ENCODE results near the gene IPO5. TPM values are rescaled to one million over a fixed set of nuclear protein-coding genes. Genes with fewer than 3 reads are reported as not detected.
"Not testable (repeated sequence)": the region's sequence is repeated elsewhere in the genome, so short reads cannot be mapped to it uniquely, and the experiment has no call there.

IPO5 gene
- total RNA-seq, 3 donors from 2014 or later = 97.6 to 157 (median 137) TPM

- TF ChIP-seq POLR2AphosphoS5 (IDR thresholded peaks at IDR 0.05) = no peak
- no peak for TF ChIP-seq POLR2A (IDR thresholded peaks at IDR 0.05)
- no peak for TF ChIP-seq CTCF (IDR thresholded peaks at IDR 0.05)
- Histone ChIP-seq H3K9me3 (no peaks in the 10 kb centered on the region), H3K4me3 (no peak overlapping the region), H3K27me3 (no peaks in the 10 kb centered on the region), H3K4me1 (no peaks in the 10 kb centered on the region), H3K36me3 (no peaks in the 10 kb centered on the region), H3K27ac (no peak overlapping the region)
- DNase-seq (ENCODE audit: low spot score in 2 of 2) = no peak
- intact Hi-C loops (cut with DNase I; ENCODE audit: low total_unique reads) = no loop called here
Observed at GRCh38 chr13:97946951-97947588, 6.4 kb upstream of the IPO5 start.

- intact Hi-C loops (cut with DNase I; ENCODE audit: low total_unique reads) = no loop called here
- TF ChIP-seq POLR2A (IDR thresholded peaks at IDR 0.05) (no peak), CTCF (IDR thresholded peaks at IDR 0.05) (no peak), POLR2AphosphoS5 (IDR thresholded peaks at IDR 0.05) (no peak)
- H3K36me3 ChIP-seq = no peaks in the 10 kb centered on the region
- no peak for DNase-seq (ENCODE audit: low spot score in 2 of 2)
- H3K27me3 ChIP-seq = no peaks in the 10 kb centered on the region
- H3K4me1 ChIP-seq = no peaks in the 10 kb centered on the region
- no peaks in the 10 kb centered on the region for H3K9me3 ChIP-seq
- no peak overlapping the region for H3K27ac ChIP-seq
- no peak overlapping the region for H3K4me3 ChIP-seq
Observed at GRCh38 chr13:97948041-97948440, 5.4 kb upstream of the IPO5 start.

GRCh38 chr13:97949316-97949715, 4.2 kb upstream of the IPO5 start:
- H3K4me1 ChIP-seq; H3K36me3 ChIP-seq; H3K9me3 ChIP-seq; DNase-seq (ENCODE audit: low spot score in 2 of 2); H3K27ac ChIP-seq; intact Hi-C loops (cut with DNase I; ENCODE audit: low total_unique reads); H3K27me3 ChIP-seq; H3K4me3 ChIP-seq: not testable (repeated sequence)

GRCh38 chr13:97951376-97951775, 2.1 kb upstream of the IPO5 start:
- Histone ChIP-seq H3K27me3 (no peaks in the 10 kb centered on the region), H3K9me3 (no peaks in the 10 kb centered on the region), H3K27ac (no peak overlapping the region), H3K4me3 (no peak overlapping the region), H3K36me3 (no peaks in the 10 kb centered on the region), H3K4me1 (no peaks in the 10 kb centered on the region)
- no peak for DNase-seq (ENCODE audit: low spot score in 2 of 2)
- intact Hi-C loops (cut with DNase I; ENCODE audit: low total_unique reads) = no loop called here
- TF ChIP-seq CTCF (IDR thresholded peaks at IDR 0.05) (no peak), POLR2AphosphoS5 (IDR thresholded peaks at IDR 0.05) (no peak), POLR2A (IDR thresholded peaks at IDR 0.05) (no peak)

GRCh38 chr13:97952831-97953230, 644 bp upstream of the IPO5 start:
- DNase-seq (ENCODE audit: low spot score in 2 of 2); H3K4me3 ChIP-seq; intact Hi-C loops (cut with DNase I; ENCODE audit: low total_unique reads); H3K36me3 ChIP-seq; H3K27me3 ChIP-seq; H3K27ac ChIP-seq; H3K4me1 ChIP-seq; H3K9me3 ChIP-seq: not testable (repeated sequence)

GRCh38 chr13:97961340-97961739, 7.9 kb downstream of the IPO5 start:
- Histone ChIP-seq H3K4me1 (no peaks in the 10 kb centered on the region), H3K36me3 (no peaks in the 10 kb centered on the region), H3K9me3 (no peaks in the 10 kb centered on the region), H3K27me3 (no peaks in the 10 kb centered on the region), H3K27ac (no peak overlapping the region), H3K4me3 (no peak overlapping the region)
- no peak for TF ChIP-seq CTCF (IDR thresholded peaks at IDR 0.05)
- TF ChIP-seq POLR2AphosphoS5 (IDR thresholded peaks at IDR 0.05) = no peak
- TF ChIP-seq POLR2A (IDR thresholded peaks at IDR 0.05) = no peak
- DNase-seq (ENCODE audit: low spot score in 2 of 2) = no peak
- intact Hi-C loops (cut with DNase I; ENCODE audit: low total_unique reads) = no loop called here

All from breast epithelium (tissue), 4 donors.